Measurements from ENCODE around the gene DDX39A.
"Not testable (repeated sequence)": the region's sequence is repeated elsewhere in the genome, so short reads cannot be mapped to it uniquely, and the experiment has no call there.

The DDX39A gene

DNA sequence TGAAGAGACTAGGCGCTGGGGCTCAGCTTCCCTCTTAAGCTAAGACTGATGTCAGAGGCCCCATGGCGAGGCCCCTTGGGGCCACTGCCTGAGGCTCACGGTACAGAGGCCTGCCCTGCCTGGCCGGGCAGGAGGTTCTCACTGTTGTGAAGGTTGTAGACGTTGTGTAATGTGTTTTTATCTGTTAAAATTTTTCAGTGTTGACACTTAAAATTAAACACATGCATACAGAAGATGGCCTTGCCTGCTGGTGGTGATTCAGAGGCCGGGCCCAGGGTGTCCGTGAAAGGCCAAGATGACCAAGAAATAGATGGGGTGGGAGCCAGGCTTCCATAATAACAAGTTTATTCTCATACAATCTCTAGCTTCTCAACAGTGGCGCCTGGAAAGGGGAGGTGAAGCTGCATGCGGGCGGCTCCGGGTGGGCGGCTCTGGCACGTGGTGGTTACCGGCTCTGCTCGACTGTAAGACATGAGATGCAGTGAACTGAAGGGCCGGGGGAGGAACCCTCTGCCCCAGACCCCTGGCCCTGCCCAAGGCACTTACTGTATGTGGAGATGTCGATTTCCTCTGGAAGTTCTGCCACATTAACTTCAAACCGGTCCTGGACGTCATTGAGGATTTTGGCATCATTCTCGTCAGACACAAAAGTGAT is 10.5 kb downstream of the DDX39A start:
- DNase-seq (ENCODE audit: low spot score), result no peak

DNA sequence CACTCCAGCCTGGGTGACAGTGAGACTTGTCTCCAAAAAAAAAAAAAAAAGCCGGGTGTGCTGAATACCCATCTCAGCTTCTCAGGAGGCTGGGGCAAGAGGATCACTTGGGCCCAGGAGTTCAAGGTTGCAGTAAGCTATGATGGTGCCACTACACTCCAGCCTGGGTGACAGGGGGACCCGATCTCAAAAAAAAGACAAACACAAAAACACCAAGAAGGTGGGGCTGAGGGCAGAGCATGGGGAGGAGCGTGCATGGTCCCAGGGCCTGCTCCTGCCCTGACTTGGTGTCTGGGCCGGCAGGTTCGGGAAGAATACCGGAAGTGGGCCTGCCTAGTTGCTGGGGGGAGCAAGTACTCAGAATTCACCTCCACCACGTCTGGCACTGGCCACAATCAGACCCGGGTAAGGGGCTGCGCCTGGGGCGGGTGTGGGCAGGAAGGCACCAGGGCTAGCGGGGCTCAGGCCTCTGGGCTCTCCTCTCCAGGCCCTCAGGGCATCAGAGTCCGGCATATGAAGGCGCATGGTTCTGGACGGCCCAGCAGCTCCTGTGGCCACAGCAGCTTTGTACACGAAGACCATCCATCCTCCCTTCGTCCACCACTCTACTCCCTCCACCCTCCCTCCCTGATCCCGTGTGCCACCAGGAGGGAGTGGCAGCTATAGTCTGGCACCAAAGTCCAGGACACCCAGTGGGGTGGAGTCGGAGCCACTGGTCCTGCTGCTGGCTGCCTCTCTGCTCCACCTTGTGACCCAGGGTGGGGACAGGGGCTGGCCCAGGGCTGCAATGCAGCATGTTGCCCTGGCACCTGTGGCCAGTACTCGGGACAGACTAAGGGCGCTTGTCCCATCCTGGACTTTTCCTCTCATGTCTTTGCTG is 11.3 kb downstream of the DDX39A start:
- no peak for DNase-seq (ENCODE audit: low spot score)

- DNase-seq (ENCODE audit: low spot score), result no peak
Observed at GRCh38 chr19:14406645-14407401, 12.3 kb downstream of the DDX39A start.

- DNase-seq (ENCODE audit: low spot score), result peak; percentile 95
Observed at GRCh38 chr19:14405758-14406644, 13.1 kb downstream of the DDX39A start.

GRCh38 chr19:14405380-14405757 is 13.8 kb downstream of the DDX39A start:
- DNase-seq (ENCODE audit: low spot score), result no peak

DNA sequence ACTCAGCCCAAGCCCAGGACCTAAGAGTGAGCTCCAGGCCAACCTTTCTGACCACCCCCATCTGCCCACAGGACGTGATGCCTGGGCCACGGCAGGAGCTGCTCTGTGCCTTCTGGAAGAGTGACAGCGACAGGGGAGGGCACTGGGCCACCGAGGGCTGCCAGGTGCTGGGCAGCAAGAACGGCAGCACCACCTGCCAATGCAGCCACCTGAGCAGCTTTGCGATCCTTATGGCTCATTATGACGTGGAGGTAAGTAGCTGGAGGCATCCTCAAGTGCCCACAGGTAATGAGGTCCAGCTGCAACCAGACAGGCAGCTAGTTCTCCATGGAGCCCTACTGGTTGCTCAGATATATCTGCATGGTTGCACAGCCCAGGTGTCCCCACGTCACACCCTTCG is 14.8 kb downstream of the DDX39A start:
- no peak for DNase-seq (ENCODE audit: low spot score)

DNA sequence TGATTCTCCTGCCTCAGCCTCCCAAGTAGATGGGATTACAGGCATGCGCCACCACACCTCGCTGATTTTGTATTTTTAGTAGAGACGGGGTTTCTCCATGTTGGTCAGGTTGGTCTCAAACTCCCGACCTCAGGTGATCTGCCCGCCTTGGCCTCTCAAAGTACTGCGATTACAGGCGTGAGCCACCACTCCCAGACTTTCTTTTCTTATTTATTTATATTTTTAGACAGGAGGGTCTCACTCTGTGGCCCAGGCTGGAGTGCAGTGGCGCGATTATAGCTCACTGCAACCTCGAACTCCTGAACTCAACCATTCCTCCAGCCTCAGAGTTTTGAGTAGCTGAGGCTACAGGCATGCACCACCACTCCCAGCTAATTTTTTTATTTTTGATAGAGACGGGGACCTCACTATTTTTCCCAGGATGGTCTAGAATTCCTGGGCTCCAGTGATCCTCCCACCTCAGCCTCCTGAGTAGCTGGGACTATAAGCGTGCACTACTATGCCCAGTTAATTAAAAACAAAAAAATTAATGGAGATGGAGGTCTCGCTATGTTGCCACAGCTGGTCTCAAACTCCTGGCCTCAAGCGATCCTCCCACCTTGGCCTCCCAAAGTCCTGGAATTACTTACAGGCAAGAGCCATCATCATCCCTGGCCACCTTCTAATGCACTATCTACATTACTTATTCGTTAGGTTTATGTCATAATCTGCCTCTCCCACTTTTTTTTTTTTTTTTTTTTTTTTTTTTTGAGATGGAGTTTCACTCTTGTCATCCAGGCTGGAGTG is 15.8 kb downstream of the DDX39A start:
- not testable (repeated sequence) for DNase-seq (ENCODE audit: low spot score)

- DNase-seq (ENCODE audit: low spot score), result no peak
Observed at GRCh38 chr19:14402332-14403144, 16.6 kb downstream of the DDX39A start.

DNA sequence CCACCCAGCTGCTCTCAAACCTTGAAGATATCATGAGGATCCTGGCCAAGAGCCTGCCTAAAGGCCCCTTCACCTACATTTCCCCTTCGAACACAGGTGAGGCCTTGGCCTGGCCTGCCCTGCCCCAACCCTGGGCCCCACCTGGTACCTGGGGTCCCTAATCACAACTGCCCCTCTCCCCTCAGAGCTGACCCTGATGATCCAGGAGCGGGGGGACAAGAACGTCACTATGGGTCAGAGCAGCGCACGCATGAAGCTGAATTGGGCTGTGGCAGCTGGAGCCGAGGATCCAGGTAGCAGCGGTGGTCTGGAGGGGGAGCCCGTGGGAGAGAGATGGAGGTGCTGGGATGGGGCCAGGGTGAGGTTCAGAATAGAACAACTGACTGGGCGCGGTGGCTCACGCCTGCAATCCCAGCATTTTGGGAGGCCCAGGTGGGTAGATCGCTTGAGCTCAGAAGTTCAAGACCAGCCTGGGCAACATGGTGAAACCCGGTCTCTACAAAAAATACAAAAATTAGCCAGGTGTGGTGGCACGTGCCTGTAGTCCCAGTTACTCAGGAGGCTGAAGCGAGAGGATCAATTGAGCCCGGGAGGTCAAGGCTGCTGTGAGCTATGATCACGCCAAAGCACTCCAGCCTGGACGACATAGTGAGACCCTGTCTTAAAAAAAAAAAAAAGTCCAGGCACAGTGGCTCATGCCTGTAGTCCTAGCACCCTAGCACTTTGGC is 17.5 kb downstream of the DDX39A start:
- DNase-seq (ENCODE audit: low spot score), result no peak

DNA sequence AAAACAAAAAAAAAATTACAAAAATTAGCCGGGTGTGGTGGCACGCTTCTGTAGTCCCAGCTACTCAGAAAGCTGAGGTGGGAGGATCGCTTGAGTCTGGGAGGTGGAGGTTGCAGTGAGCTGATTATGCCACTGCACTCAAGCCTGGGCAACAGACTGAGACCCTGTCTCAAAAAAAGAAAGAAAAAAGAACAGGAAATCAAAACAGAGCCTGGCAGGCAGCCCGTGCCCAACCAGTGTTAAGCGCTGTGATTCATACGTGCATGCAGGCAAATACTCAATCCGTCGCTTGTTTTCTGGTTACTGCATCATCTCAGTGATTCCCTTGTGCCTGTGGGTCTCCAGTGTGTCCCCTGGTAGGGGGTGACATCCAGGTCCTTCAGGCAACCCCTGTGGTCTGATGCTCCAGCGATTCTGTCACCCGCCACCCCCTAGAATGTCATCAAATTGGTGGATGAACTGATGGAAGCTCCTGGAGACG is 18.1 kb downstream of the DDX39A start:
- DNase-seq (ENCODE audit: low spot score), result no peak

- DNase-seq (ENCODE audit: low spot score), result not testable (repeated sequence)
Observed at GRCh38 chr19:14397168-14397567, 22.0 kb downstream of the DDX39A start.

DNA sequence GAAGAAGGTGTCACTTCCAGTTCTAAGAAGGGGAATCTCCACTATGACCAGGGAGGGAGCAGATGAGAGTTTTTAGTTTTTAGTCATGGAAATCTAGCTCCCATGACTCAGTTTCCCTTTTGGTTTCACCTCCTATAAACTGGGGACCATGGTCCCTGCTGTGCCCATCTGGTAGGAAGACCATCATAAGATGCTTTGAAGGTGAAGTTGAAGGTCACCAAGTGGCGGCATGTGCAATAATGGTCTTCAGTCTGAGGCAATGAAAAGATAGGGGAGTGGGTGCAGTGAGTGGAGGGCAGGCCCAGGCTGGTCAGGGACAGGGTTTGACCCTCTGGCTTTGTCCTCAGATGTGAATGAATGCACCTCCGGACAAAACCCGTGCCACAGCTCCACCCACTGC is 22.4 kb downstream of the DDX39A start:
- not testable (repeated sequence) for DNase-seq (ENCODE audit: low spot score)

GRCh38 chr19:14395710-14396336 is 23.3 kb downstream of the DDX39A start:
- DNase-seq (ENCODE audit: low spot score), result no peak

GRCh38 chr19:14395262-14395661 is 23.9 kb downstream of the DDX39A start:
- no peak for DNase-seq (ENCODE audit: low spot score)

GRCh38 chr19:14394167-14394566 is 25.0 kb downstream of the DDX39A start:
- no peak for DNase-seq (ENCODE audit: low spot score)

DNA sequence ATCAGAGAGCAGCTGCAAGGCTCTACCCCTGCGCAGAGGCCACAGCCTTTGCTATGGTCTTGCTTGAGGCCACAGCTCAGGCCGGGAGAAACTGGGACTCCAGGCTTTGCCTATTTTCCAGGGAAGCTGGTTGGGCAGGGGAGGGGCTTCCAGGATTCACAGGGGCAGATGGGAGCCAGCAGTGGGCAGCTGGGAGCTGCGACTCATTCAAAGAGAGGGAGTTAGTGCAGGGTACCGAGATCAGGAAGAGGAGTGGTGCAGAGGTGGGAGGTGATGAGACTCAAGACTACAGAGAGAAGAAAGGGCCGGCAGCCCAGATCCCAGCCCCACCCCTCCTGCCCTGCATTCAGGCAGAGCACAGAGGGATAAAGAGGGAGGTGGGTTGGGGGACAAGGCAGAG is 25.8 kb downstream of the DDX39A start:
- DNase-seq (ENCODE audit: low spot score), result no peak

- no peak for DNase-seq (ENCODE audit: low spot score)
Observed at GRCh38 chr19:14391156-14391821, 27.9 kb downstream of the DDX39A start.

GRCh38 chr19:14390548-14390947 is 28.6 kb downstream of the DDX39A start:
- DNase-seq (ENCODE audit: low spot score), result no peak
